ENCODE results near the gene TBC1D2B.

Gene TBC1D2B

DNA sequence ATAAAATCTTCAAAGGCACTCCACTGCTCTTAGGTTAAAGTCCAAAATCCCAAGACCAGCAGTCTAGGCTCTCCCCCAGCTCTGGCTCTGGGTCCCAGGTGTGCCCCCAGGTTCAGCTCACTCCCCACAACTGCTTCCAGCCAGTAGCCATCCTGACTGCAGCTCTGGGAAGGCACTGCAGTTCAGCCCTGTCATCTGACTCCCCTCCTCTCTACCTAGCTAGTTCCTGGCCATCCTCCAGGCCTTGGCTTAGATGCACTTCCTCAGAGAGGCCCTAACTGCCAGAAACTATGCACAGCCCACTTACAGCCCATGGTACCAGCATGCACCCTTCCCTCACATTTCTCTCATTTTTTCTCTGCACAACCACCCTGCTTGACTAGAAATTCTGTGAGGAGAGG lies 25.5 kb downstream of the TBC1D2B start:
- DNase-seq: no peak

DNA sequence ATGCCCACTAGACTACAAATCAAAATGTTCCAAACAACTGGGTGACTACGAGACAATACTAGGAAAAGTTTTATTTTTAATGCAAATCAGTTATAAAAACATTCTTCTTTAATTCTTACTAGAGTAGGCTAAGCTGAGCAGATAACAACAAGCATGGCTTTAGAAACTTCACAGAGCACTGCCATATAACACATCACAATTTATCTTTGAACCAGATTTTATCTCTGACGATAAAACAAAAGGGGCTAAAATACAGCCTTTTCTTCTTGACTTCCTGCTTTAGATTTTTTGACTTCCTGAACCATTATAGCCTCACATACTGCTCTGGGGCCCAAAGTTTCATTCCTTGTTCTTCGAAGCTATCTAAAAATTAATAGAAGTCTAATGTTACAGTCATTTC lies 25.9 kb downstream of the TBC1D2B start:
- DNase-seq: no peak

DNA sequence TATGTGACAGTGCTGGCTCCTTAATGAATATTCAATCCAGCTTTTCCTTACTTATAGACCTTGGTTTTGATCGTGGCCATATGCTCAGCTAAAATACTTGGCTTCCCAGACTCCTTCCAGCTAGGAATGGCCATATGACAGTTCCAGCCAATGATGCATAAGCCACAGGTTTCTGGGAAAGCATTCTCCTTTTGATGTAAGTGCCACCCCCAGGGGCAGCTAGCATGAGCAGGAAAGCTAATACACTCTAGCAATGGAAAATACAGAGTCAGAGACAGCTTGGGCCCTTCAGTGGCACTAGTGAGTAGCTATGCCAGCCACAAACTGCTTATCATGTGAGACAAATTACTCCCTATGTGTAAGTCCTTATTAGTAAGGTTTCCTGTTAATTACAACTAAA lies 26.7 kb downstream of the TBC1D2B start:
- no peak for DNase-seq

DNA sequence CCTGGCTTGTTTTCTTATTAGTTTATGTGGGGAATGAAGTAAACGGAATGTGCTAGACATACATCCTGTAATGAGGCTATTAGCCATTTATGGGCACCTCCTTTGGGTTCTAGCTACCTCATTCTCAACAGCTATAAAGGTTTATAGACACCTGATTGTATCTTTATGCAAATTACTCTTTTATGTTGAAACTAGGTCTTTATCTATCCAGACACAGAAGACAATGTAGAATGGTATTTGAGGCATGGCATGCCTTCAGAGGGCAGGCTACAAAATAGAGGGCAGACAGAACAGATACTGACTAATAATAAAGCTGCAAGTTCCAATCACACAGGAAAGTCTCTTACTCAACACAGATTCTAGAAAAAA lies 27.1 kb downstream of the TBC1D2B start:
- peak; percentile 63 for DNase-seq

DNA sequence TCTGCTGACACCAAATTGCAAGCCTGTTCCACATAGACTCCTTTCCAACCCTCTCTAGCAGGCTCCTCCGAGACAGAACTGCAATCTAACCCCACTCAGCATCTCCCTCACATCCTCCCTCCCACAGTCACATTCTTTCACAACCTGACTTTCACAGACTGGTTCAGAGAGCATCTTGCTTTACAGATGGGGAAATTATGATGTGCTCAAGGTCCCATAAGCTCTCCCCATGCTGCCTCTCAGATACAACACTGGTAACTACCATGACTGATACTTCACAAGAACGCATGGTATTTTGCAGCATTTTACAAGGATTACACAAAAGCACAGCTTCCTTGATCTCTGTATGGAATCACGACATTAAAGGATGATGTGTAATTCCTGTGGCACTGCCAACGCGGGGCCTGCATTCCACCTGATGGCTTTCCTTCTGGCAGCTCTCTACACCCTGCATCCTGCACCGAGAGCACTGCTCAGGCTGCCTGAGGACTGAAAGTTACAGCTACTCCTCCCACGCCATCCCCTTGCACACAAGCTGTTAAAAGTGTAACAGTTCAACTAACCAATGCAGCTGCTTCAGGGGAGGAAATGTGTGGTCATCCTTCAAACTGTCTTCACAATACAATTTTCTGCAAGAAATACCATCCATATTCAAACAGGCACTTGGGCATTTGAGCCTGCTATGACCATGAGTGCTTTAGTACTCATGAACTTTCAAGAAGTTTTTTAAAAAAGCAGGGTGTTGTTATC lies 27.6 kb downstream of the TBC1D2B start:
- peak; percentile 58 for DNase-seq

DNA sequence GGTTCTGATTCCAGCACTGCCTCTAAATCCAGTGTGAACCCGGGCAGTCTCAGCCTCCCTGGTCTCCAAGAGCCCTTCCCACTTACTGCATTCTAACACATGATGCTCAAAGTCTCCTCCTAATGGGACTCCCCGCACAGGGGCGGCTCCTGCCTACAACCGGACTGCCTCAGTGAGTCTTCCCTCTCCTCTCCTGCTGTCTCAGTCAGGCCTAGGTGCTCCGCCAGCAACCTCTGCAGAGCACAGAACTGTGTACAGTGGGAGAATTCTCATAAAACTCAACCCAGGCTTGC lies 28.9 kb downstream of the TBC1D2B start:
- no peak for DNase-seq

DNA sequence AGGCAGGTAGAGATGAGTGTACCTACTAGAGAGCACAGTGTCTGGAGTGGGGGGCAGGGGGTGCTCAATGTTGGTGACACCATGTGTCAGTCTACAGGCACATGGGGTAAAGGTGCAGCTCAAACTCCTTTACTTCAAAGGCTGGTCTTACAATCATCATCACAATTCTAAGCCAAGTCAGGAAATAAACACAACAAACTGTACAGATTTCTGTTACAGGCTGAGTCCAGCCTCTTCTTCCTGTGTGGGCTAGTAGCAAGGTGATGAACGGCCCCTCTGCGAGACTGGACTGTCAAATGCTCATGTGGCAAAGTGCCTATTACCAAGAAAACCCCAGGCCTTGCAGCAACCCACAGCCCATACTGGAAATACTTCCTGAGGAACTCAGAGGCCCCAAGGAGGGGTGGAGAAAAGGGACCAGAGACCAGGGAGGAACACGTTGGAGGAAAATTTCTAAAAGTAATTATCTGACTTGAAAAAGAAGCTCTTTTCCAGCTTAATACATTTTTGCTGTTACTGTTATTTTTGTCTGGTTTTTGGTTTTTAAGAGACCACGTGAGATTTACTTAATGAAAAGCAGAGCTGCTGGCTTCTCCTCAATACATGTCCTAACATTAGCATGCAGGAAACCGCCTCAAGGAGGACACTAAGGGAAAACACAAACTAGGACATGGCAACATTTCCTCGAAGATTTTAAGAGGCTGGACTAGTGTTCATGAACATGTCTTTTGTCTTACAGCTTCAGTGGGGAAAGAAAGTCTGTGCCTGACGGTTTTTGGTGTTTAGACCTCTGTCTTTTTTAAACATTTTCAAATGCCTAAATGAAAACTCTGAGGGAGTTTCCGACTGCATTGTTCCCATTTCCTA lies 29.5 kb downstream of the TBC1D2B start:
- DNase-seq: peak; percentile 52

DNA sequence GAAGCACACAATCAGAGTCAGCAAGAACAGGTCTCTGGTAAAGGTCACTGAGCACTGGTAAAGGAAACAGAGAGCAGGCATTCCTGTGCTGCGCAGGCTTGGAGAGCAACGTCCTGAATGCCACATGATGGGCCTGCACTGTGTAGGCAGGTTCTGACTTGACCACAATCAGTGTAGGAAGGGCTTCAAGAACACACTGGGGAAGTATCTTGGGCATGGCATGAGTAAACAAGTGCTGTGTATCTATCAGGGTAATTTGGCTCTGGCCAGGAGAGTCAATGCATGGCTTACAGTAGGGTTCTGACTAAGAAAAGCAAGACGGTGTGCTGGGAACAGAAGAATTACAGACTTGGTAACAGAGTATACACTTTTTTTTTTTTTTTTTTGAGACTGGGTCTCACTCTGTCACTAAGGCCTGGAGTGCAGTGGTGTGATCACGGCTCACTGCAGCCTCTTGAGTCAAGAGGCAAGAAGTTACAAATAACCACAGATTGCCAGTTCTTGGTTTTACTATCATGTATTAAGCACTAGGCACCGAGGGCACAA lies 30.6 kb downstream of the TBC1D2B start:
- DNase-seq: peak; percentile 48

DNA sequence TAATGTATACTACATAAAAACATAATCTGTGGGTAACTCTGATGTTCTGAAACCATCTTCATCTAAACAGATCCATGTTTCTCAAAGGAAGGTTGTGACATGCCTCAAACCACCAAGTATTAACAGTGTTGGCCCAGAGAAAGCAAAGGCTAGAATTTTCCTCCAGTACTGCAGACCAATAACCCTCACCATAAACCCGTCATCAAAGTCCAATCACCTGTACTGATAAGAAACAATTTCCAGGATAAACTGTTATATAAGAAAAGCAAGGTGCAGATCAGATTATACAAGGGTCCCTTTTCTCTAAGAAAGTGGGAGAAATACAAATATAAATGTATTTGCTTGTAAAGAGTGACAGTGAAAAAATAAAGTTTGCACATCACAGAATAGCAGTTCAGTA lies 32.3 kb downstream of the TBC1D2B start:
- DNase-seq: no peak

DNA sequence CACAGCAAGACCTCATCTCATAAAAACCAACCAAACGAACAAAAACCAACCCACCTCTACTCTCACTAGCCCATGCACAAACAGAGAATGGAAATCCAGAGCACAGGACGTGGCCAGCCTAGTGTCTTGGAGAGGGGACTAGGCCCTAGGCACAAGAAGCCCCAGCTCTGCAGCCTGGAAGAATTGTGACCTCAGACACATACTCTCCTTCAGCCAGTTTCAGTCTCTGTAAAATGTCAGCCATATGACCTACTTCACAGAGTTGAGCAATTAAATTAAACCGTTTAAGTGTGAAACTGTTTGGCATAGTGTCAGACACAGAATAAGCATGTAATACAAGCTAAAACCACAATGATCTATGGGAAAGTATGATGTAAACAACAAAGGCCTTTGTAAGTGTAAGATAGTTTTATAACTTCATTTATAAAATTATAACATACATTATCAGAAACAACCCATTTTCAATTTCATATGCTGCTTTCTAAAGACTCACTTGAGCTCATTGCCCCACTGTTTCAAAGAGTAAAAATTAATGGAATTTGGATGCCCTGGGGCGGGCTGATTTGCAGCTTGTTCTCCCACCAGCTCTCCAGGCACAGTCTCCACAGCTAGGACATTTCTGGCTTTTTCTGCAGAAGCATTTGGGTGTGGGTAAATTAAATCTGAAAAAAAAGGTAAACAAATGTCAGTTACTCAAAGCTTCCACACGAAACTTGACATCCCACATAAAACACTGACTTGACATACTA lies 32.9 kb downstream of the TBC1D2B start:
- DNase-seq: peak; percentile 47

DNA sequence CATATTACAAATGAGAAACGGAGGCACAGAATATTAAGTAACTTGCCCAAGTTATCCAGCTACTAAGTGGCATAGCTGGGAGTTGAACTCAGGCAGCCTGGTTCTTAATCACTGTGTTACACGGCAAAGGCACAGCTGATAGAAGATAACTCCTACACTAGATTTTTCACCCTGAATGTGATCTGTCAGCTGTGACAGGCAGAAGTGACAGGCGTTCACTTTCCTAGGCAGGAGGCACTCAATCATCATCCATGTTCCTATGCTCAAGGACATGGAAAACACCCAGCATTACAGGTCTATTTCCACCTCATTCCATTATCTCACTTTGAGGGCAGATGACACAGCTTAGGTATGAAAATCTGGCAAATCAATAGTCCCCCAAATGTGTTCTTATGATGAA lies 35.6 kb downstream of the TBC1D2B start:
- no peak for DNase-seq

DNA sequence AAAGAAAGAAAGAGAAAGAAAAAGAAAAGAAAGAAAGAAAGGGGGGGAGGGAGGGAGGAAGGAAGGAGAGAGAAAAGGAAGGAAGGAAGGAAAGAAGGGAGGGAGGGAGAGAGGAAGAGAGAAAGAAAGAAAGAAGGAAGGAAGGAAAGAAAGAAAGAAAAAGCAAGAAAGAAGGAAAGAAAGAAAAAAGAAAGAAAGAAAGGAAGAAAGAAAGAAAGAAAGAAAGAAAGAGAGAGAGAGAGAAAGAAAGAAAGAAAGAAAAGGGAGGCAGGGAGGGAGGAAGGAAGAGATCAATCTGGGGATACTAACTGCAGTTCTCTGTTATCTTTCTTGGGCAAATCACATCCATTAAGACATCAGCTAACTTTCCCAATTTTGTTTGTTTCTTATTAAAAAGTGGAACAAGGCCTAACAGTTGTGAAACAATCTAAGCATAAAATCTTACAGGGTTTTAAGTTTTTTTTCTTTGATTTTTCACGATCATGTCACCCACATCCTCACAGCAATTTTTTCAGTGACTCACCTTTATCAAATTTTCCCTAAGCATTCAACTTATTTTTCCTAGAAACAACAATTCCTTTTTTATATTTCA lies 36.8 kb downstream of the TBC1D2B start:
- no peak for DNase-seq

DNA sequence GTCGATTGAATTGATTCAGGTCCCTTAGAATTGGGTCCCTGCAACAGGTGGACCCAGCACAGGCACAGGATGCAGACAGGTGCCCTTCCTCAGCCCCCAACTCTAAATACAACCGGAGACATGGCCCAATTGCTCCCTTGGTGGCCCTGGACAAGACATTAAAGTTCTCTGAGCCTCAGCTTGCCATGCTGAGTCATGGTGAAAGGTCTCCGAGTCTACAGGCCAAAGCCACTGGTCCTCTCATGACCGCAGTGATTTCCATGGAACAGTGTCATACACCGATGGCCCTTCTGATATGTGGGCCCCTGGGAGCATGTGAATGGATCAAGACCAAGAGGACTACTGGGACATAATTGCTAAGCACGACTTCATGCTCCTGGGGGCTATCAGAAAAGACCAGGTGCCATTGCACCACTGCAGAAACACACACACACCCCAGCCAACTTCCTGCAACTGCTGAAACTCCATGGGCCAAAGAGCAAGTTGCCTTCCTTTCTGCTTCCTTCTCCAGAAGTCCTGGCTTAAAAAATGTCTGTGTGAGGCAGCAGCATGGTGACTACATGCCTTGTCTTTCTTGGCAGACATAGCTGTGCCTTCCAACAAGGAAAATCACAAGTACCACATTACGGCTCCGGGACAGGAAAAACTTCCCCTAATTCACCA lies 38.8 kb downstream of the TBC1D2B start:
- no peak for DNase-seq

DNA sequence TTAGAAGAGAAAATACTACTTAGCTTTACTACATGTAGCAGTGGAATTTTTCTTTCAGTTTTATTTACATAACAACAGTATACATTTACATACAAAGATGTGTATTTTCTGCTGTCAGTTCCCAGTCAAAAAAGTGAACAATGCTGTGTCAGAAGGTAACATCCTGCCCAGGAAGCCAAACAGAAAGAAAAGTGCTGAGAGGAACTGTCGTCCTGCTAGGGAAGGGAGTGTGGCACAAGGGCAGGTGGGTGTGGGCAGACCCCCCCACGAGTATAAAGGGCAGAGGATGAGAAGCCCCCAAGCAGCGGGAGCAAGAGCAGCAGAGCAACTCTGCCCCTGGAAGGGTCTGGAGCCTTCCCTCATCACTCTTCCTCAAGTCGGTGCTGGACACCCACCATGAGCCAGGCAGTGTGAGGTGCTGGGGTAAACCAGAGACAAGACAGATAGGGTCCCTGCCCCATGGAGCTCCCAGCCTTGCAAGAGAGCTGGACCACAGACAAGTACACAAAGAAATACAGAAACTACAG lies 39.7 kb downstream of the TBC1D2B start:
- DNase-seq: no peak

DNA sequence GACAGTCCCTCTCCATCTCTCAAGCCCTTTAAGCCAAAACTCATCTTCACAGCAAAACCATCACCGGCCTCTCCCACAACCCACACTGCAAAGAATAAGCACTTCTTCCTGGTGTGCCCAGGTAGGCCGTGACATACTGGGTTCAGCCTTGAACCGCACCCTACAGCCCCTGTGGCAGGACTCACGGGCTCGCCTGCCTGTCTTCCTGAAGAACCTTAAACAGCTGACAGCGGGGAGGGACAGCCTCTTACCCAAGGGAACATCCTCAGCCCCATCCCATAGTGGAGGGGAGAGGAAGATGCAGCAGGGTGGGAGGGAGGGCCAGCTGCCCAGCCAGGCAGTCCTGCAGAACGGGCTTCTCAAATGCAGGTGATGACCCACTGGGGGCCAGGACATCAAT lies 40.2 kb downstream of the TBC1D2B start:
- no peak for DNase-seq

DNA sequence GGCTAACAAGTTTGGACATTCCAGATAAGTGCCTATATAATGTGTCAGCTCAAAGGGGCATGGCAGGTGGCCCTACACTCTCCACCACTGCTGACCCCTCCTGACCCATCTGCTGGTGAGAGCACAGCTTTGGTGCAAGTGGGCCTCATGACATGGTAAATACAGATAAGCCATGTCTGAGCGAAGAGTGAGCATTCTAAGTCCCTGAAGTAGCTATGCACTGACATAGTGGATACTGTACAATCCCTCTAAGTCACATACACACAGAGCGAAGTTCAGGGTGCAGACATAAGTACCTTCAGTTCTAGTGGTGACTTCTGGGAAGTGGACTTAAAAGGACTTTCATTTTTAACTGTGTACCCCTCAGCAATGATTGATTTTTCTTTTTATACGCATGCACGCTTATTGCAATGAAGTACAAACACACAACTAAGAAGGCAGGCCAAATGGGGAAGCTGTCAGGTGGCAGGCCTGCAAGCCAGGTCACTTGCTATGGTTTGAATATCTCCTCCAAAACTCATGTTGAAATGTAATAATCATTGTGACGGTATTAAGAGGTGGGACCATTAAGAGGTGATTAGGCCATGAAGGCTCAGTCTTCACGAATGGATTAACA lies 41.5 kb downstream of the TBC1D2B start:
- no peak for DNase-seq

DNA sequence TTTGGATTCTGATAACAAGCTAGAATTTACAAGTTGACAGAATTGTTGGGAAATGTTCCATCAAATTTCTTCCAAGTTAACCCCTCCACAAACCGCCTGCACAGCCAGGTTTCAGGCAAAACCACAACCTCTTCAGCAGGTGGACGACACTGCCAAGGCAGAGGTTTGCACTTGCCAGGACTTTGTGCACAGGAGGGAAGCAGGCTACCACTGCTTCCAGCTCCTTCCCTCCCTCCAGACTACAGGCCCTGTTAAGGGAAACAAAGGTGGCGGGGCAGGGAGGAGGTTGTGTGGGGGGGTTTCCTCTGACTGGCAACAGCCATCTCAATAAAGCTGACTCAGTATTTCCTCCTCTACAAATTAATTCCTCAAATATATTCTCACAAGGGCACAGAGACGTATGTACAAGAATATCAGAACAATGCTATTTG lies 42.2 kb downstream of the TBC1D2B start:
- DNase-seq: peak; percentile 47

DNA sequence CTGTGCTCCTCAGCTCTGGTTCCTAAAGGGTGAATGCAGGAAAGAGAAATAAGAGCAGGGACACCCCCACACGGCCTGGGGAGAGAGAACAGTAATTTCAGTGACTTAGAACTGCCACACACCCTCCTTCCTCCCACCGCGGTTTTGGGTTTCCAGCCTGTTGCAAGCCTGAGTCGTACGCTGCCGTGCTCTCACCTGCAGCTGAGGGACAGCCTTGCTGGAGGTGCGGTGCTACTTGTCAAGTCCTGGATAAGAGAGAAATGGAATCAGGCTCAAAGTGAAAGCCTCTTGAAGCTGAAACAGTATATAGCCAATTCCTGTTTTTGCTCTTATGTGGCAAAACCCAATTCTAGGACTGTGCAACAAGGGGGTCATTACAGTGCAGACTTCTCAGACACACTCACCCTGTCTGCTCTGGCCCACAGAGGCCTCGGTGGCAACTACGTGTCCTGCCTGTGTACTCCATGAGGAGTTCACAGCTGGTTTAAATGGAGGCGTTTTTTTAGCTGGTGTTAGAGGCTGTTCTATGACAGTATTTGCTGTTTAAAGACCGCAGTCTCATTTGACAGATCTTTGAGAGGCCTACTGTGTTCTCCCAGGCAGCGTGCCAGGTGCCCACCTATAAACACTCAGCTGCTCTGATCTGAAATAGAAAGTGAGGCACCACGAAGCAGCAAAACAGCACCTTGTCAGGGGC lies 42.9 kb downstream of the TBC1D2B start:
- peak; percentile 77 for DNase-seq

DNA sequence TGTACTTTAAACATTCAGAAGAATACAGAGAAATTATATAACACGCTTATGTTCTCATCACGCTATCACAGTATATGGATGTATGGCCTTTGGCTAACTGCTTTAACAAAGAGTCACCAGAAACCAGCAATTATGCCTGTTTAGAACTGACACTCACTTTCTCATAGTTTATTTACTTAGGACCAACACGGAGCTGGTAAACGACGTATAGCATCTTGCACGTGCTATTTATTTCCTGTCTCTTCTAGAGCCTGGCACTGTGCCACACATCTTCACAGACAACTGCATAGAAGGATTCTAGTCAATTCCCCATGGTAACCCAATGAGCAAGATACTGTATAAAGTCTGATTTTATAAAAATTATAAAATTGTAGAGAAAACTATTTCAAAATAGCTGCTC lies 43.6 kb downstream of the TBC1D2B start:
- DNase-seq: peak; percentile 74

DNA sequence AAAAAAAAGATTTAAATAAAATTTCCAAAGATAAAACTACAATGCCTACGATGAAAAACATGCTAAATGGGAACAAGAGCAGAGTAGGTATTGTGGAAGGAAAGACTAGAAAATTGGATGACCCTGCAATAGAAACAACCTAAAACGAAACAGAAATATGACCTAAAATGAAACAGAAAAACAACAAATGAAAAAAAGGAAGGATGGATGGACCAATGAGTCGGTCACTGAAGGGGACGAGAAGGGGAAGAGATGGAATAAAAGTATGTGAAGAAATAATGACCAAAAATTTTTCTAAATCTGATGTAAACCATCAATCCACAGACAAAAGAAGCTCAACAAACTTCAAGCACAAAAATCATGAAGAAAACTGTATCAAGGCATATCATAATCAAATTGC lies 44.8 kb downstream of the TBC1D2B start:
- DNase-seq: no peak

DNA sequence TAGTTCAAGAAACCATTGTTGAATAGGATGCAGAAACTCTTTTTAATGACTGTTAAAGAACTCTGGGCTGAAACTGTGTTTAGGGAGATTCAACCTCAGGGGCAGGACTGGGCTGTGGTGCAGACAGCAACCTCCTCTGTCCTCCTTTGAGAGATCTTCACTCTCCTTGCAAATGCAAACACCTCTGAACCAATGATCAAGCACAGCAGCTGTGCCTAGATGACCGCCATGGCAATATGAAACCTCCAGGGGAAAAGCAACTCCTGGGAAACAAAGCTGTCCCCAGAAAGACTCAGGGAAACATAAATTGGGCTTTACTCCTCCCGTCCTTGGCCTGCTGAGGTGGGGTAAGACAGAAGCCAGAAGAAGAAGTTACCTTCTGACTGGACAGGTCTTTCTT lies 52.6 kb downstream of the TBC1D2B start:
- no peak for DNase-seq

All from CD4-positive, alpha-beta T cell treated with Interleukin-10 for 1 hour (primary cell).